ENCODE measurements around the gene RELN. TPM values are rescaled to one million over a fixed set of nuclear protein-coding genes. Genes with fewer than 3 reads are reported as not detected.

Gene RELN
- total and polyA plus RNA-seq, 3 donors from 2014 or later, result 3.8 to 5.8 (median 5.2) TPM

DNA sequence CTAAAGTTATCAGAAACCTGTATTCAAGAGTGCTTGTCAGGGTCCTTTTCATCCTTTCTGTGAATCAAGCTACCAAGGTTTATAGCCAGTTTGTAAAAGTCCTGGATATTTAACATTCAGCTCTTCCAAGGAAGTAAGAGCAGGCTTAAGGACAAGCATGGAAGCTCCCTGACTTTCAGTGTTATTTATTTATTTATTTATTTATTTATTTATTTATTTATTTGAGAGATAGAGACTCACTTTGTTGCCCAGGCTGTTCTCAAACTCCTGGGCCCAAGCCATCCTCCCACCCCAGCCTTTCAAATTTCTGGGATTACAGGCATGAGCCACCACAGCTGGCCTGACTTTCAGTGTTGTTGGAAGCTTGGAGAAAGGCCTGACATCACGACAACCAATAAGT is 44.4 kb upstream of the RELN start:
- no peak overlapping the region for H3K4me3 ChIP-seq
- no peak overlapping the region for H3K27ac ChIP-seq
- H3K9me3 ChIP-seq, result no peaks in the 10 kb centered on the region
- H3K27me3 ChIP-seq, result no peaks in the 10 kb centered on the region
- H3K36me3 ChIP-seq (ENCODE audit: low read depth, missing control alignments), result no peaks in the 10 kb centered on the region
- intact Hi-C loops (cut with DNase I; ENCODE audit: low total_unique reads), result no loop called here
- 71 to 75% methylated on average over 1 of the region's 1 CpG for WGBS, 2 donors
- TF ChIP-seq, protein P1, sequence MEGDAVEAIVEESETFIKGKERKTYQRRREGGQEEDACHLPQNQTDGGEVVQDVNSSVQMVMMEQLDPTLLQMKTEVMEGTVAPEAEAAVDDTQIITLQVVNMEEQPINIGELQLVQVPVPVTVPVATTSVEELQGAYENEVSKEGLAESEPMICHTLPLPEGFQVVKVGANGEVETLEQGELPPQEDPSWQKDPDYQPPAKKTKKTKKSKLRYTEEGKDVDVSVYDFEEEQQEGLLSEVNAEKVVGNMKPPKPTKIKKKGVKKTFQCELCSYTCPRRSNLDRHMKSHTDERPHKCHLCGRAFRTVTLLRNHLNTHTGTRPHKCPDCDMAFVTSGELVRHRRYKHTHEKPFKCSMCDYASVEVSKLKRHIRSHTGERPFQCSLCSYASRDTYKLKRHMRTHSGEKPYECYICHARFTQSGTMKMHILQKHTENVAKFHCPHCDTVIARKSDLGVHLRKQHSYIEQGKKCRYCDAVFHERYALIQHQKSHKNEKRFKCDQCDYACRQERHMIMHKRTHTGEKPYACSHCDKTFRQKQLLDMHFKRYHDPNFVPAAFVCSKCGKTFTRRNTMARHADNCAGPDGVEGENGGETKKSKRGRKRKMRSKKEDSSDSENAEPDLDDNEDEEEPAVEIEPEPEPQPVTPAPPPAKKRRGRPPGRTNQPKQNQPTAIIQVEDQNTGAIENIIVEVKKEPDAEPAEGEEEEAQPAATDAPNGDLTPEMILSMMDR (IDR thresholded peaks at IDR 0.05), result no peak
- no peak for TF ChIP-seq POLR2A (IDR thresholded peaks at IDR 0.05)
- no peak for DNase-seq
- no peaks in the 10 kb centered on the region for H3K4me1 ChIP-seq

DNA sequence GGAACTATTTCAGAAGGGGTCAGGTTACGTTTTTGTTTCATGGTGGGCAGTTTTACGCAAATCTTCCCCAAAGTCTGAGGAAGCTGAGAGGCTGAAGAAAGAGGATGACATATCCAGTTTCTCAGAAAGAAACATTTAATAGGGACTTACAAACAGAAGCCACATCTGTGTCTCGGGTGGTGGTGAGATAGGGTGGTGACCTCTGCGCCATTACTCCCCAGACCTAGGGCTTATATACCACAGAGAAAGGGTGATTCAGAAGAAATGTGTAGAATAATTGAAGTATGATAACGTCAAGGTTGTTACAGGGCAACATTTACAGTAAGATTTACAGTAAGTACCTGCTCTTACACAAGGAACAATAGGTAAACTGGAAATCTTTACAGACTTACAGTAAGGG is 43.0 kb upstream of the RELN start:
- H3K27ac ChIP-seq, result no peak overlapping the region
- WGBS, 2 donors, result 70 to 84% methylated on average over 5 of the region's 5 CpGs
- H3K4me1 ChIP-seq, result no peaks in the 10 kb centered on the region
- intact Hi-C loops (cut with DNase I; ENCODE audit: low total_unique reads), result no loop called here
- no peak overlapping the region for H3K4me3 ChIP-seq
- H3K9me3 ChIP-seq, result no peaks in the 10 kb centered on the region
- TF ChIP-seq, protein P1 (IDR thresholded peaks at IDR 0.05), result no peak
- no peak for DNase-seq
- no peaks in the 10 kb centered on the region for H3K36me3 ChIP-seq (ENCODE audit: low read depth, missing control alignments)
- H3K27me3 ChIP-seq, result no peaks in the 10 kb centered on the region

DNA sequence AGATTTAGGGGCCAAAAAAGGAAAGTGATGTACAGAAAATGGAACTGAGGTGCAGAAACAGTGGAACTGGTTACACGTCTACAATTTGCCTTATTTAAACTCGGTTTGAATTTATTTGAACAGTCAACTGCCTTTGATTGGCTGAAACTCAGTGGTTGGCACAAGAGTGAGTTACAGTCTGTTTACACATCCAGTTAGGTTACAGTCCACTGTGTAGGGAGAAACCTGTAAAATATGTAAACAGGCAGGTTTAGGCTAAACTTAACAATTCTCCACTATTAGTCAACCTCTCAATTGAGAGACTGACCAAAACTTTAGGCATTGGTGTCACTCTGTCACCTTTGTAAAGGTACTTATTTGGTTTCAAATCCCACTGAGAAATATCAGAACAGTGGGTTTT is 40.3 kb upstream of the RELN start:
- H3K27me3 ChIP-seq, result no peaks in the 10 kb centered on the region
- H3K4me3 ChIP-seq, result no peak overlapping the region
- no peak for TF ChIP-seq POLR2A (IDR thresholded peaks at IDR 0.05)
- TF ChIP-seq, protein P1 (IDR thresholded peaks at IDR 0.05), result no peak
- 71 to 86% methylated on average over 2 of the region's 2 CpGs for WGBS, 2 donors
- no peak for DNase-seq
- H3K27ac ChIP-seq, result no peak overlapping the region
- intact Hi-C loops (cut with DNase I; ENCODE audit: low total_unique reads), result no loop called here
- H3K9me3 ChIP-seq, result no peaks in the 10 kb centered on the region
- no peaks in the 10 kb centered on the region for H3K4me1 ChIP-seq
- H3K36me3 ChIP-seq (ENCODE audit: low read depth, missing control alignments), result no peaks in the 10 kb centered on the region

DNA sequence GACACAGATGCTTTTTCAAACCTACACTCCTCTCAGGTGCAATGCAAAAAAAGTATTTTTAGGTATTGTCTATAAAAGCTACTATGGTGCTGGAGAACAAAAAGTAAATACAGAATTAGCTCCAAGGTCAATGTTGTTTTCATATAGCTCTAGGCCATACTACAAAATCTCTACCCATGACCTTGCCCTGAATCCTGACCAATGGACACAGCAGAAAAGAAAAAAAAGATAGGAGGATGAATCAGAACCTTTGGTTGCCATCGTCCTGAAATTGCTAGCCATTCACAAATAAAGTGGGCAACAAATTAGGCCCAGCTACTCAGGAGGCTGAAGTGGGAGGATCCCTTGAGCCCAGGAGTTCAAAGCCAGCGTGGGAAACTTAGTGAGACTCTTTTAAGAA is 35.2 kb upstream of the RELN start:
- intact Hi-C loops (cut with DNase I; ENCODE audit: low total_unique reads), result no loop called here
- TF ChIP-seq, protein P1 (IDR thresholded peaks at IDR 0.05), result no peak
- no peak for TF ChIP-seq POLR2A (IDR thresholded peaks at IDR 0.05)
- DNase-seq, result no peak
- WGBS, 2 donors, result 63 to 75% methylated on average over 2 of the region's 2 CpGs
- Histone ChIP-seq H3K4me1 (no peaks in the 10 kb centered on the region), H3K27me3 (no peaks in the 10 kb centered on the region), H3K9me3 (no peaks in the 10 kb centered on the region), H3K27ac (no peak overlapping the region), H3K36me3 (ENCODE audit: low read depth, missing control alignments) (no peaks in the 10 kb centered on the region), H3K4me3 (no peak overlapping the region)

DNA sequence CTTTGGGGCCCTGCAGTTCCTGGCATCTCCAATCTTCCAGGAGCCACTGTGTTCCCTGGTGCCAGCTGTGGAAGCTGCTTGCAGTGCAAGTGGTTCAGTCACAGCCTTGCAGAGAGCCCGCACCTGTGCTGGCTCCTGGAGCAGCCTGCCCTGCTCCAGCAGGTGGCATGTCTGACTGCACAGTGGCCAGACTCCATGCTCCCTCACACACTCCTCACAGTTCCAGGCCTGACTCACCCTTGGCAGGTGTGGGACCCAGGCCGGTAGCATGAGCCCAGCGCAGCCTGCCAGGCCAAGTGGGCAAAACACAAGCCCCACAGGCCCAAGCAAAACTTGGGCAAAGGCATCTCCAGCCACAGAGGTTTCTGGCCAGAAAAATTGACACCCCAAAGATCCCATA is 33.6 kb upstream of the RELN start:
- no peak overlapping the region for H3K4me3 ChIP-seq
- no peaks in the 10 kb centered on the region for H3K27me3 ChIP-seq
- no peak for DNase-seq
- no peak for TF ChIP-seq POLR2A (IDR thresholded peaks at IDR 0.05)
- TF ChIP-seq, protein P1 (IDR thresholded peaks at IDR 0.05), result no peak
- no peak overlapping the region for H3K27ac ChIP-seq
- 96% methylated on average over 3 of the region's 3 CpGs; no CpG with 5 or more reads in 1 of the 2 donors for WGBS, 2 donors
- no peaks in the 10 kb centered on the region for H3K36me3 ChIP-seq (ENCODE audit: low read depth, missing control alignments)
- intact Hi-C loops (cut with DNase I; ENCODE audit: low total_unique reads), result no loop called here
- H3K4me1 ChIP-seq, result no peaks in the 10 kb centered on the region
- H3K9me3 ChIP-seq, result no peaks in the 10 kb centered on the region

Measured in testis (tissue), 3 donors.